K562 (cell line): ENCODE data around the gene CD44. TPM values are rescaled to one million over a fixed set of nuclear protein-coding genes. Genes with fewer than 3 reads are reported as not detected.

ENCODE experiments used
- HDAC6 ChIP-seq: IDR thresholded peaks from 2 replicates; pipeline ENCODE4 v1.6.1; 2012; ENCODE audit warnings: low read depth, mild to moderate bottlenecking, control low read depth, inconsistent platforms, low read length, moderate library complexity
- KAT7 ChIP-seq: sonication (generic); formaldehyde crosslinking; IDR thresholded peaks from 2 replicates; pipeline ENCODE4 v1.8.0; 2022; ENCODE audit warnings: missing genetic modification reagents, mild to moderate bottlenecking, borderline replicate concordance
- MYC ChIP-seq, 2 experiments: fragments of 250-450 bp in 1 of 2; sonication (Bioruptor Pico) in 1 of 2; IDR thresholded peaks; 2 replicates each; pipeline versions ENCODE4 v1.5.1 to v1.6.1; 2012 to 2021; ENCODE audit warnings: low read depth in 2 of 2, borderline replicate concordance in 1 of 2, improper control_type of control experiment in 1 of 2, low read length in 1 of 2, mild to moderate bottlenecking in 1 of 2, moderate library complexity in 1 of 2
- RBFOX2 ChIP-seq: fragments of 200-400 bp; formaldehyde crosslinking; IDR thresholded peaks from 2 replicates; pipeline ENCODE4 v1.6.1; 2017; ENCODE audit warnings: low read depth, mild to moderate bottlenecking, low read length, moderate library complexity
- TFAP4 ChIP-seq: sonication (generic); formaldehyde crosslinking; IDR thresholded peaks from 2 replicates; pipeline ENCODE4 v1.8.0; 2022; ENCODE audit warnings: missing genetic modification reagents, mild to moderate bottlenecking, moderate library complexity, borderline replicate concordance
- VEZF1 ChIP-seq: fragments of 200-800 bp; sonication (Bioruptor generic); IDR thresholded peaks from 2 replicates; pipeline ENCODE4 v1.6.1; 2017; ENCODE audit warnings: missing genetic modification characterization, missing compliant biosample characterization
- ZNF12 ChIP-seq: sonication (generic); formaldehyde crosslinking; IDR thresholded peaks from 2 replicates; pipeline ENCODE4 v1.4.0; 2020; ENCODE audit warnings: mild to moderate bottlenecking, missing genetic modification reagents
- ZNF407 ChIP-seq: fragments of 450-650 bp; IDR thresholded peaks from 2 replicates; pipeline ENCODE4 v1.6.1; 2016; ENCODE audit warnings: low read depth
- polyA plus RNA-seq, 8 experiments: library from polyadenylated mRNA; depleted of rRNA in 4 of 8; stranded (reverse) in 5 of 8; unstranded in 3 of 8; fragments of >200 nt; fragmentation: Nextera tagmentation in 2 of 8; fragmentation: Illumina TruSeq in 1 of 8; extraction: Ambion mirVana in 2 of 8; extraction: Trizol in 1 of 8; gene quantifications; 2 replicates each; pipeline versions ENCODE4 v1.2.1 to v1.2.3, GENCODE V29; 2011 to 2014; ENCODE audit warnings: inconsistent platforms in 1 of 8, missing spikeins in 1 of 8
- total RNA-seq, 7 experiments: library from RNA; depleted of rRNA in 6 of 7; stranded (reverse); fragments of >200 nt in 6 of 7; fragmentation: Illumina TruSeq in 2 of 7; extraction: Trizol in 2 of 7; gene quantifications; 2 replicates each; pipeline versions ENCODE4 v1.2.1 to v1.2.3, GENCODE V29; 2011 to 2021; ENCODE audit warnings: low replicate concordance in 1 of 7

The CD44 gene
- total and polyA plus RNA-seq, 9 of the 15 experiments (the other 6 are each of a cell fraction or from before 2014, with no cell fraction given), result 1.2 to 13.9 (median 3.0) TPM

- TF ChIP-seq ZNF407 (no peak), ZNF12 (CRISPR knock-in tag) (peak; percentile 63; the same call in 1 of the 2 replicates), MYC (IDR thresholded peaks at IDR 0.05; ENCODE audit: low read depth, low read length) (no peak), MYC (CRISPR knock-in tag; IDR thresholded peaks at IDR 0.05; ENCODE audit: borderline replicate concordance, low read depth) (no peak), VEZF1 (CRISPR knock-in tag) (peak; percentile 73), RBFOX2 (peak; percentile 48), KAT7 (0 out of 2 replicates have a peak, but pooled peaks have one; percentile 59), HDAC6 (0 out of 2 replicates have a peak, but pooled peaks have one; percentile 11), TFAP4 (CRISPR knock-in tag) (peak; percentile 7; the same call in 1 of the 2 replicates)
Observed at GRCh38 chr11:35138943-35139721, at the start of gene CD44 (continued).
